Parathyroid adenoma (tissue), 2 donors: ENCODE results near the gene L1TD1.
"Not testable (repeated sequence)": the region's sequence is repeated elsewhere in the genome, so short reads cannot be mapped to it uniquely, and the experiment has no call there.

Experiments
- H2AFZ ChIP-seq: fragments of 300-600 bp; sonication (generic); one replicate; pipeline ENCODE4 v1.7.0; 2017; ENCODE audit warnings: antibody characterized with exemption, mild to moderate bottlenecking
- H3K27ac ChIP-seq: fragments of 300-600 bp; sonication (generic); one replicate; pipeline ENCODE4 v1.7.0; 2017
- H3K27me3 ChIP-seq: fragments of 300-600 bp; sonication (generic); one replicate; pipeline ENCODE4 v1.7.0; 2017; ENCODE audit warnings: low read length; ENCODE audit not compliant: control insufficient read depth, insufficient read depth
- H3K36me3 ChIP-seq: fragments of 300-600 bp; sonication (generic); one replicate; pipeline ENCODE4 v1.7.0; 2017; ENCODE audit warnings: low read length; ENCODE audit not compliant: control insufficient read depth, insufficient read depth
- H3K4me1 ChIP-seq: fragments of 300-600 bp; sonication (generic); one replicate; pipeline ENCODE4 v1.7.0; 2017; ENCODE audit warnings: control low read depth
- H3K4me2 ChIP-seq: fragments of 300-600 bp; sonication (generic); one replicate; pipeline ENCODE4 v1.7.0; 2017; ENCODE audit warnings: low read length
- H3K4me3 ChIP-seq: fragments of 300-600 bp; sonication (generic); one replicate; pipeline ENCODE4 v1.7.0; 2017; ENCODE audit warnings: low read depth, low read length
- H3K79me2 ChIP-seq: fragments of 300-600 bp; sonication (generic); one replicate; pipeline ENCODE4 v1.7.0; 2017; ENCODE audit warnings: control low read depth
- H3K9ac ChIP-seq: fragments of 300-600 bp; sonication (generic); one replicate; pipeline ENCODE4 v1.7.0; 2017; ENCODE audit warnings: mild to moderate bottlenecking
- H3K9me3 ChIP-seq: fragments of 300-600 bp; sonication (generic); one replicate; pipeline ENCODE4 v1.7.0; 2017; ENCODE audit warnings: low read length; ENCODE audit not compliant: control insufficient read depth
- CTCF ChIP-seq: fragments of 300-600 bp; sonication (generic); IDR thresholded peaks from one replicate; pipeline ENCODE4 v1.7.0; 2017; ENCODE audit warnings: antibody characterized with exemption, mild to moderate bottlenecking
- donor health status: primary hyperparathyroidism.

Gene L1TD1

GRCh38 chr1:62240651-62241370 is 46.2 kb downstream of the L1TD1 start:
- no peak overlapping the region for H3K9ac ChIP-seq
- no peak for TF ChIP-seq CTCF

DNA sequence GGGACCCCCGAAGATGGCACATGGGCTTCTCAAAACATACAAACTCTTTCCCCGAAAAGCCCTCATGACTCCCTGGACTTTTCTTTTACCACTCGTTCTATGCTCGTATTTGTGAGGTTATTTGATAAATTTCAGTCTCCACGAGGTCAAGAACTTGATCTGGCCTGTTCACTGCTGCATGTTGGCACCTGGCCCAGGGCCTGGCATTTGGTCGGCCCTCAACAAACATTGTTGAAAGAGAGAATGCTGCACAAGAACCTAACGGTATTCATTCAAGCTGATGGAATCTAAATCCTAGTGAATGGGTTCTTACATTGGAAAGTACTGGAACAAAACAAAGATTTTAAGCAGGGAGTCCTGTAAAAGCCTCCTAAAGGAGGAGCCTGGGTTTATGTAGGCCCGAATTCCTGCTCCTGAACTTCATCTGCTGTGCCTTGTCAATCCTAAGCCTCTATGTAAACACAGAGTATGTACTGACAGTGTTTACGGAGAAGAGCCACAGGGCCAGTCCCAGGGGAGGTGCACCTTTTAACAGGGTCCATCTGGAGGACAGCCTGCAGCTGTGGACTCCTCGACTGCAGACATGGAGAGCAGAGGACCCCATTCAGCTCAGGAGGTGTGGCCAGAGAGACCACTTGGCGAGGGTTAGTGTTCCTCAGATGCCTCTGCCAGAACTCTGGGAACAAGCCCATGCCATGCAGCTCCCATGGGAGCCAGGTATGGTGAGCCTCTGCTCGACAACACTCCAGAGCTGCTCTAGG is 46.9 kb downstream of the L1TD1 start:
- no peaks in the 10 kb centered on the region for H3K27me3 ChIP-seq
- no peak overlapping the region for H3K27ac ChIP-seq
- H3K79me2 ChIP-seq = no peaks in the 10 kb centered on the region
- no peaks in the 10 kb centered on the region for H3K36me3 ChIP-seq
- TF ChIP-seq CTCF = no peak
- no peaks in the 10 kb centered on the region for H3K9me3 ChIP-seq
- no peak overlapping the region for H3K4me2 ChIP-seq
- H2AFZ ChIP-seq = no peak overlapping the region
- no peak overlapping the region for H3K4me3 ChIP-seq
- no peaks in the 10 kb centered on the region for H3K4me1 ChIP-seq
- H3K9ac ChIP-seq = no peak overlapping the region

More at GRCh38 chr1:62240651-62241370, 46.2 kb downstream of the L1TD1 start:
- no peak overlapping the region for H3K27ac ChIP-seq
- no peak overlapping the region for H2AFZ ChIP-seq
- no peaks in the 10 kb centered on the region for H3K9me3 ChIP-seq
- H3K4me2 ChIP-seq = no peak overlapping the region
- H3K79me2 ChIP-seq = no peaks in the 10 kb centered on the region
- no peak overlapping the region for H3K4me3 ChIP-seq
- no peaks in the 10 kb centered on the region for H3K4me1 ChIP-seq
- no peaks in the 10 kb centered on the region for H3K36me3 ChIP-seq
- no peaks in the 10 kb centered on the region for H3K27me3 ChIP-seq

DNA sequence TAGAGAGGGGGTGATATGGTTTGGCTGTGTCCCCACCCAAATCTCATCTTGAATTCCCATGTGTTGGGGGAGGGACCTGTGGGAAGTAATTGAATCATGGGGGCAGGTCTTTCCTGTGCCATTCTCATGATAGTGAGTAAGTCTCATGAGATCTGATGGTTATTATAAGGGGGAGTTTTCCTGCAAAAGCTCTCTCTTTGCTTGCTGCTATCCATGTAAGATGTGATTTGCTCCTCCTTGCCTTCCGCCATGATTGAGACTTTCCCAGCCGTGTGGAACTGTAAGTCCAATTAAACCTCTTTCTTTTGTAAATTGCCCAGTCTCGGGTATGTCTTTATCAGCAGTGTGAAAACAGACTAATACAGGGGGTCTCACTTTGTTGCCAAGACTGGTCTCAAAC is 49.7 kb downstream of the L1TD1 start:
- H3K4me3 ChIP-seq, H2AFZ ChIP-seq, H3K4me2 ChIP-seq, H3K36me3 ChIP-seq, H3K9me3 ChIP-seq, H3K27me3 ChIP-seq, H3K9ac ChIP-seq, H3K79me2 ChIP-seq, H3K4me1 ChIP-seq, H3K27ac ChIP-seq: not testable (repeated sequence)

DNA sequence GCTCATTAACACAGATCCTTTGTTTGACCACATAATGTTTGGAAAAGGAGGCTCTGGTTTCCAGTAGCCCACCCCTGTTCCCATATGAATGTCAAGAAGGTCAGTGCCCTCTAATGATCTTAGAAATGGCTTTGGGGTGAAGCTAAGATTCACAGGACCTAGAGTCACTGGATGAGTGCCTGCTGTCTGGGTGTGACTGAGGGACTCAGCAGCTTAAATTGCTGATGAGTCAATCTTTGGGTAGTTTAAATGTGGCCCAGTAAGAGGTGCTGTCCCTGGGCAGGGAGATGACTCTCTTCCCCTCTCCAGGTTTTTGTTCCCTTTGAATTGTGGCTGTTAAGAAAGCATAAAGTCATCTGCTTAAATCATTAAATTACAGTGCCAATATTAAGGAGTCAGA is 50.6 kb downstream of the L1TD1 start:
- no peak overlapping the region for H3K27ac ChIP-seq
- H3K9ac ChIP-seq = no peak overlapping the region
- H3K36me3 ChIP-seq = no peaks in the 10 kb centered on the region
- H3K9me3 ChIP-seq = no peaks in the 10 kb centered on the region
- TF ChIP-seq CTCF = no peak
- H3K27me3 ChIP-seq = no peaks in the 10 kb centered on the region
- no peaks in the 10 kb centered on the region for H3K4me1 ChIP-seq
- H3K4me2 ChIP-seq = no peak overlapping the region
- no peaks in the 10 kb centered on the region for H3K79me2 ChIP-seq
- no peak overlapping the region for H3K4me3 ChIP-seq
- H2AFZ ChIP-seq = no peak overlapping the region

DNA sequence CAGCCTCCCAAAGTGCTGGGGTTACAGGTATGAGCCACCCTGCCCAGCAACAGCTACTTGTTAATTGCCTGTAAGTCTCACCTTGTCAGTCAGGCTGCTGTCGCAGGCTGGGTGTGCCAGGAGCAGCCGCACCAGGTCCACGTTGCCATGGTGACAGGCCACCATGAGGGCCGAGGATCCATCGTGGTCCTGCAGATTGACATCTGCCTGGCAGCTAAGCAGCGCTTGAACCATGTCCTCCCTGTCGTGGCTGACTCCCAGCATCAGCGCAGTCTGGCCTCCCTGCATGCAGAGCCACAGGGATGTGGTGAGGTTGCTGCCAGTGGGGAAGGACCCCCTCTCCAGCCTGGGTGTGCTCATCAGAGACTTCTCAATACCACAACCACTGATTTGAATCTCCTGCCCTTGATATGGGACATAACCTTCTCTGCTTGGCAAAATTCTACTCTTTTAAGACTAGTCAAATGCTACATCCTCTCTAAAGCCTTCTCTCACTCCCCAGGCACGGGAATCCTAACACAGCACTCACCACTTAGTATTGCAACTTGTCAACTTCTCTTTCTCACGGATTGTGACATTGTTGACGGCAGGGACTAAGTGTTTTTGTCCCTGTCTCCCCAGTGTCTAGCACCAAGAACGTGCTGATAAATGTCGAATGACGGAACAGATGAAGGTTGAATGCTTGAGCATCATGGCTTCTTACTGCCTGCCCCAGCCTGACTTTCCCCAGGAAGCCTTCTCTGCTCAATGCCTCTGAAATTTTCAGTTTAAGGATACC is 52.9 kb downstream of the L1TD1 start:
- no peaks in the 10 kb centered on the region for H3K36me3 ChIP-seq
- no peak overlapping the region for H3K4me3 ChIP-seq
- no peaks in the 10 kb centered on the region for H3K27me3 ChIP-seq
- H3K9ac ChIP-seq = no peak overlapping the region
- no peak overlapping the region for H2AFZ ChIP-seq
- H3K9me3 ChIP-seq = no peaks in the 10 kb centered on the region
- H3K4me1 ChIP-seq = no peaks in the 10 kb centered on the region
- no peaks in the 10 kb centered on the region for H3K79me2 ChIP-seq
- no peak overlapping the region for H3K4me2 ChIP-seq
- no peak for TF ChIP-seq CTCF
- H3K27ac ChIP-seq = no peak overlapping the region
